A673 (cell line): ENCODE results near the gene MYH4. TPM values are rescaled to one million over a fixed set of nuclear protein-coding genes. Genes with fewer than 3 reads are reported as not detected.

Source experiments
- BruUV-seq: library from RNA; stranded (reverse); fragments of 400-500 nt; replicated peaks from 2 replicates; lab custom pipeline; 2021; lab: Mats Ljungman, UMichigan
- CTCF ChIA-PET: fragments of 300-600 bp; sonication (Branson Sonifier 250); formaldehyde crosslinking; loops from one replicate; lab custom pipeline; 2022; ENCODE audit warnings: antibody characterized with exemption; lab: Charles Lee
- POLR2A ChIA-PET: fragments of 300-600 bp; sonication (Branson Sonifier 250); formaldehyde crosslinking; loops from one replicate; lab custom pipeline; 2022; ENCODE audit warnings: antibody characterized with exemption; ENCODE audit not compliant: low non-redundant PET; lab: Charles Lee
- DNase-seq: peaks from one replicate; pipeline ENCODE4 v3.0.0-alpha.2; 2015; ENCODE audit warnings: low spot score
- H3K27ac ChIP-seq: fragments of 200-600 bp; sonication (generic); 2 replicates; pipeline ENCODE4 v1.5.1; 2016; ENCODE audit warnings: mixed run types, low read depth, mild to moderate bottlenecking, mixed read lengths, antibody characterized with exemption, low read length; ENCODE audit not compliant: poor library complexity, severe bottlenecking
- H3K27me3 ChIP-seq: fragments of 200-600 bp; sonication (generic); replicated peaks from 2 replicates; pipeline ENCODE4 v1.6.1; 2017; ENCODE audit warnings: mixed run types, low read depth, mild to moderate bottlenecking, mixed read lengths, antibody characterized with exemption, low read length; ENCODE audit not compliant: insufficient read depth, poor library complexity
- H3K36me3 ChIP-seq: fragments of 200-600 bp; sonication (generic); 2 replicates; pipeline ENCODE4 v1.6.1; 2016; ENCODE audit warnings: mixed run types, mild to moderate bottlenecking, mixed read lengths, antibody characterized with exemption, low read length; ENCODE audit not compliant: insufficient read depth, poor library complexity, severe bottlenecking
- H3K4me1 ChIP-seq: fragments of 200-600 bp; sonication (generic); 2 replicates; pipeline ENCODE4 v1.6.1; 2017; ENCODE audit warnings: mixed run types, mild to moderate bottlenecking, mixed read lengths, antibody characterized with exemption, low read length; ENCODE audit not compliant: insufficient read depth, poor library complexity, severe bottlenecking
- H3K4me3 ChIP-seq: fragments of 200-600 bp; sonication (generic); 2 replicates; pipeline ENCODE4 v1.5.1; 2016; ENCODE audit warnings: low read depth, mixed run types, mild to moderate bottlenecking, mixed read lengths, low read length; ENCODE audit not compliant: poor library complexity, severe bottlenecking
- H3K9me3 ChIP-seq: fragments of 200-600 bp; sonication (generic); 2 replicates; pipeline ENCODE4 v1.6.1; 2016; ENCODE audit warnings: mixed run types, low read depth, mild to moderate bottlenecking, mixed read lengths, antibody characterized with exemption, low read length; ENCODE audit not compliant: poor library complexity, severe bottlenecking
- EZH2 ChIP-seq: fragments of 200-600 bp; sonication (generic); IDR thresholded peaks from 2 replicates; pipeline ENCODE4 v1.6.1; 2017; ENCODE audit warnings: borderline replicate concordance, low read depth, mild to moderate bottlenecking, mixed read lengths, antibody characterized with exemption, low read length; ENCODE audit not compliant: poor library complexity, severe bottlenecking
- intact Hi-C: fragments of 100-400 bp; cut with micrococcal nuclease; formaldehyde crosslinking; loops from one replicate; pipeline ENCODE4 v1.10.0; 2022; ENCODE audit not compliant: unreplicated experiment
- total RNA-seq: library from RNA; stranded (reverse); gene quantifications from 2 replicates; pipeline ENCODE4 v1.2.3, GENCODE V29; 2021
- TF ChIP-seq, protein P1 (sequence below): fragments of 300-800, 200-600 bp; sonication (generic); conservative IDR thresholded peaks from 2 replicates; pipeline ENCODE4 v1.5.1; 2017; ENCODE audit warnings: low read depth, mild to moderate bottlenecking, antibody characterized with exemption, low read length, moderate library complexity, mixed read lengths

Gene MYH4
- total RNA-seq, 1 experiment from 2014 or later, result 0.15 TPM

DNA sequence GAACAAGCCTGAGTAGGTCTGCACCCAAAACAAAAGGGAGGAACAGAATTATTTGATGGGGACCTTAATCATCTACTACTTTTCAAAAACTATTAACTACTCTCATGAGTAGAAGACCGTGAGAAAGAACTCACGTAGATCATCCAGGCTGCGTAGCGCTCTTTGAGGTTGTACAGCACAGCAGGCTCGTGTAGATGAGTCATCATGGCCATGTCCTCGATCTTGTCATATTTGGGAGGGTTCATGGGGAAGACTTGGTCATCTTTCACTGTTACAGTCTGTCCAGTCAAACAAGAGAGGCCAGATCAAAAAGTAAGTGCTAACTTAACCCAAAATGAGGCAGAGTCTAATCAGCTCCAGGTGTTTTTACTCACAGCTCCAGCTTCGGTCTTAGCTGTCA is 46.7 kb upstream of the MYH4 start:
- CTCF ChIA-PET, result no interaction called here

DNA sequence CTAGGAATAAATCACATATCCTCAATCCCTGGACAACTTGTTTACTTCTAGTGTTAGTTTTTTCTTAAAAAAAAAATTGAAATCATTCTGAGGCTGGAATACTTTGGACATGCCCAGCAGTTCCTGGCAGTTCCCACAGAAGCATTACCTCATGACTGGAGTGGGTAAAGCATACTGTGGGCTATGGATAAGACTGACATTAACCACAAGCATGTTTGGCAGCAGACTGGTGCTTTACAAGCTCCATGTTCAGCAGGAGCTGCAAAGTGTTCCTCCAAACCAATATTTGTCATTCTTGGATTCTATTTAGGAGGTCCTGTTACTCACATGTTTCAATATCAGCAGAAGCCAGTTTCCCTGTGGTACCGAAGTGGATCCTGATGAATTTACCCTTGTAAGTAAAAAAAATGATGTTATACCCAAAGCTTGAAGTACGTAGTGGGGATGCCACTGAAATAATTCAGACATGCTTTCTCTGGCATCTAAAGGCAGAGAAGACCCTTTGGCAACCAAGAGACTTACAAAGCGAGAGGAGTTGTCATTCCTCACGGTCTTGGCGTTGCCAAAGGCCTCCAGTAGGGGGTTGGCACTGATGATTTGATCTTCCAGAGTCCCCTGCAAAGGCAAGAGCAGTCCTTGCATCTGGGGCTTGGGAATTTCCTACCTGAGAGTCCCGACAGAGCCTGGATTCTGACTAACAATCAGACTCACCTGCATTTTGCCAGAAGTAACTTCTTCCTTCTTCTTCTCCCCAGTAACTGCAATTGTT is 44.1 kb upstream of the MYH4 start:
- Histone ChIP-seq H3K9me3 (no peaks in the 10 kb centered on the region), H3K4me3 (no peak overlapping the region), H3K4me1 (no peaks in the 10 kb centered on the region), H3K36me3 (no peaks in the 10 kb centered on the region), H3K27me3 (peaks cover 11% of the 10 kb centered on the region), H3K27ac (no peak overlapping the region)
- ChIA-PET CTCF (no interaction called here), POLR2A (no interaction called here)
- no TSS peak for BruUV-seq
- intact Hi-C loops, result no loop called here
- DNase-seq, result no peak
- no peak for TF ChIP-seq EZH2
- TF ChIP-seq, protein P1, sequence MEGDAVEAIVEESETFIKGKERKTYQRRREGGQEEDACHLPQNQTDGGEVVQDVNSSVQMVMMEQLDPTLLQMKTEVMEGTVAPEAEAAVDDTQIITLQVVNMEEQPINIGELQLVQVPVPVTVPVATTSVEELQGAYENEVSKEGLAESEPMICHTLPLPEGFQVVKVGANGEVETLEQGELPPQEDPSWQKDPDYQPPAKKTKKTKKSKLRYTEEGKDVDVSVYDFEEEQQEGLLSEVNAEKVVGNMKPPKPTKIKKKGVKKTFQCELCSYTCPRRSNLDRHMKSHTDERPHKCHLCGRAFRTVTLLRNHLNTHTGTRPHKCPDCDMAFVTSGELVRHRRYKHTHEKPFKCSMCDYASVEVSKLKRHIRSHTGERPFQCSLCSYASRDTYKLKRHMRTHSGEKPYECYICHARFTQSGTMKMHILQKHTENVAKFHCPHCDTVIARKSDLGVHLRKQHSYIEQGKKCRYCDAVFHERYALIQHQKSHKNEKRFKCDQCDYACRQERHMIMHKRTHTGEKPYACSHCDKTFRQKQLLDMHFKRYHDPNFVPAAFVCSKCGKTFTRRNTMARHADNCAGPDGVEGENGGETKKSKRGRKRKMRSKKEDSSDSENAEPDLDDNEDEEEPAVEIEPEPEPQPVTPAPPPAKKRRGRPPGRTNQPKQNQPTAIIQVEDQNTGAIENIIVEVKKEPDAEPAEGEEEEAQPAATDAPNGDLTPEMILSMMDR, result no peak

More for the DNA sequence above, 46.7 kb upstream of the MYH4 start:
- no peak for DNase-seq
- intact Hi-C loops, result no loop called here
- Histone ChIP-seq H3K4me3 (no peak overlapping the region), H3K4me1 (no peaks in the 10 kb centered on the region), H3K27me3 (peaks cover 26% of the 10 kb centered on the region), H3K27ac (no peak overlapping the region), H3K36me3 (no peaks in the 10 kb centered on the region), H3K9me3 (no peaks in the 10 kb centered on the region)
- POLR2A ChIA-PET, result no interaction called here
- BruUV-seq, result no TSS peak
- TF ChIP-seq, protein P1, result no peak
- no peak for TF ChIP-seq EZH2

DNA sequence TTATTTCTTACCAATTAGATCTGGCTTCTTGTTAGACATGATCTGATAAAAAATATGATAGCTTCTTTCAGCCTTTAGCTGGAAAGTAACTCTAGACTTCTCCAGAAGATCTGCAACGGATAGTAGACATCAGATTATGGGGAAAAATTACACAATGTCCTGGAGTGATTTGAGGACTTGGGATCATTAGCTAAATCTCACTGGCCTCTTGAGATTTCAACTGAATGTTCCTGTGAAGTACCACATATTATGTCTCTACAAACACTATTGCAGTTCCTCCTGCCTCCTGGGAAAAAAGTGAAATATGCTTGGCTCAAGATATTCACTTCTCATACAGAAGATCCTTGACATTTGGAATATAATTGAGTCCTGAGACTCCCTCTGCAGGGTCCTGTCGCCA is 43.5 kb upstream of the MYH4 start:
- H3K36me3 ChIP-seq, result no peaks in the 10 kb centered on the region
- BruUV-seq, result no TSS peak
- intact Hi-C loops, result no loop called here
- no peaks in the 10 kb centered on the region for H3K4me1 ChIP-seq
- no peak for DNase-seq
- peaks cover 5% of the 10 kb centered on the region for H3K27me3 ChIP-seq
- TF ChIP-seq EZH2, result no peak
- TF ChIP-seq, protein P1, result no peak
- CTCF ChIA-PET, result no interaction called here
- H3K27ac ChIP-seq, result no peak overlapping the region
- POLR2A ChIA-PET, result no interaction called here
- no peak overlapping the region for H3K4me3 ChIP-seq
- H3K9me3 ChIP-seq, result no peaks in the 10 kb centered on the region
